GM12878 (cell line): ENCODE results near the gene EPB41L4B. TPM values are rescaled to one million over a fixed set of nuclear protein-coding genes. Genes with fewer than 3 reads are reported as not detected.

Experiments
- ATAC-seq: fragments of 200-7000 bp; cut with Tn5 transposase; 3 replicates; pipeline ENCODE4 v1.9.1; 2020; ENCODE audit warnings: mild to moderate bottlenecking, moderate library complexity
- BruUV-seq: library from RNA; stranded (reverse); fragments of 400-500 nt; replicated peaks from 2 replicates; lab custom pipeline; 2021; lab: Mats Ljungman, UMichigan
- CTCF ChIA-PET: fragments of 300-600 bp; sonication (Branson Sonifier 250); formaldehyde crosslinking; extraction: SDS; loops from one replicate; lab custom pipeline; 2021; ENCODE audit warnings: inconsistent platforms; lab: Yijun Ruan, JAX
- POLR2A ChIA-PET: fragments of 350-600 bp; formaldehyde crosslinking; extraction: SDS; loops from one replicate; lab custom pipeline; 2021; ENCODE audit warnings: inconsistent platforms; lab: Charles Lee
- RAD21 ChIA-PET: fragments of 300-600 bp; sonication (Branson Sonifier 250); formaldehyde crosslinking; loops from one replicate; lab custom pipeline; 2023; ENCODE audit warnings: antibody characterized with exemption; ENCODE audit not compliant: unreplicated experiment; lab: Charles Lee
- SMC1A ChIA-PET: fragments of 300-600 bp; sonication (Branson Sonifier 250); formaldehyde crosslinking; loops from one replicate; lab custom pipeline; 2023; ENCODE audit not compliant: unreplicated experiment, uncharacterized antibody; lab: Charles Lee
- DNase-seq: peaks from one replicate; pipeline ENCODE4 v3.0.0-alpha.2; 2011; ENCODE audit warnings: low read depth, low spot score
- FAIRE-seq: peaks from 3 replicates; lab custom pipeline; 2011; peaks lifted over from hg19 to GRCh38; lab: Jason Lieb, UNC
- H2AFZ ChIP-seq: 2 replicates; pipeline ENCODE4 v1.6.0; 2011; ENCODE audit warnings: low read depth, low read length, control low read depth; ENCODE audit not compliant: control insufficient read depth
- H3K27ac ChIP-seq: 2 replicates; pipeline ENCODE4 v1.5.1; 2011; ENCODE audit warnings: control low read depth; ENCODE audit not compliant: control insufficient read depth, insufficient read depth
- H3K27me3 ChIP-seq, 2 experiments: replicated peaks in 1 of 2; 2 replicates each; pipeline versions ENCODE4 v1.6.0 to v1.6.1; 2011; ENCODE audit warnings: low read length in 1 of 2; ENCODE audit not compliant: control insufficient read depth in 2 of 2, insufficient read depth in 2 of 2
- H3K36me3 ChIP-seq, 2 experiments: 2 replicates each; pipeline ENCODE4 v1.5.1; 2011; ENCODE audit warnings: low read length in 1 of 2; ENCODE audit not compliant: control insufficient read depth in 2 of 2, insufficient read depth in 2 of 2
- H3K4me1 ChIP-seq: 2 replicates; pipeline ENCODE4 v1.6.1; 2011; ENCODE audit warnings: mild to moderate bottlenecking, low read length, moderate library complexity, mixed read lengths; ENCODE audit not compliant: control insufficient read depth, insufficient read depth
- H3K4me2 ChIP-seq: 2 replicates; pipeline ENCODE4 v1.6.0; 2011; ENCODE audit warnings: control low read depth; ENCODE audit not compliant: control insufficient read depth, insufficient read depth
- H3K4me3 ChIP-seq: fragments of 200-600 bp; sonication (generic); 2 replicates; pipeline ENCODE4 v1.5.1; 2016
- H3K79me2 ChIP-seq: 2 replicates; pipeline ENCODE4 v1.6.0; 2011; ENCODE audit warnings: low read length; ENCODE audit not compliant: control insufficient read depth, insufficient read depth
- H3K9ac ChIP-seq: 2 replicates; pipeline ENCODE4 v1.8.0; 2011; ENCODE audit warnings: low read length, control low read depth, mixed read lengths; ENCODE audit not compliant: control insufficient read depth, insufficient read depth
- H3K9me3 ChIP-seq: replicated peaks from 3 replicates; pipeline ENCODE4 v1.5.1; 2011; ENCODE audit warnings: mild to moderate bottlenecking, low read length; ENCODE audit not compliant: control insufficient read depth, insufficient read depth
- H4K20me1 ChIP-seq: 2 replicates; pipeline ENCODE4 v1.6.0; 2011; ENCODE audit not compliant: control insufficient read depth, insufficient read depth
- ASH2L ChIP-seq: fragments of 300-600, 200-600 bp; sonication (generic); IDR thresholded peaks from 2 replicates; pipeline ENCODE4 v1.6.1; 2017; ENCODE audit warnings: low read depth, mild to moderate bottlenecking, borderline replicate concordance
- ATF3 ChIP-seq: IDR thresholded peaks from 2 replicates; pipeline ENCODE4 v1.6.1; 2011; ENCODE audit warnings: low read depth, mild to moderate bottlenecking, low read length, moderate library complexity, borderline replicate concordance; ENCODE audit errors: extremely low read depth
- CREM ChIP-seq: IDR thresholded peaks from 2 replicates; pipeline ENCODE4 v1.6.1; 2014; ENCODE audit warnings: antibody characterized with exemption, low read depth
- EGR1 ChIP-seq, 2 experiments: IDR thresholded peaks; 1 replicate in 1 of 2; 2 replicates in 1 of 2; pipeline ENCODE4 v1.6.1; 2011 to 2012; ENCODE audit warnings: low read depth in 2 of 2, low read length in 2 of 2, borderline replicate concordance in 1 of 2, mild to moderate bottlenecking in 1 of 2, moderate library complexity in 1 of 2
- FOS ChIP-seq: IDR thresholded peaks from 3 replicates; pipeline ENCODE4 v1.6.1; 2011; ENCODE audit warnings: borderline replicate concordance; ENCODE audit not compliant: insufficient read length; ENCODE audit errors: extremely low read depth
- GABPA ChIP-seq: IDR thresholded peaks from 2 replicates; pipeline ENCODE4 v1.6.1; 2014; ENCODE audit warnings: antibody characterized with exemption, low read depth, mild to moderate bottlenecking, inconsistent platforms
- JUNB ChIP-seq: IDR thresholded peaks from 2 replicates; pipeline ENCODE4 v1.6.1; 2016; ENCODE audit warnings: antibody characterized with exemption, mild to moderate bottlenecking
- MYC ChIP-seq: IDR thresholded peaks from 2 replicates; pipeline ENCODE4 v1.6.1; 2011; ENCODE audit warnings: mild to moderate bottlenecking, low read length, moderate library complexity, inconsistent platforms; ENCODE audit not compliant: insufficient read depth, insufficient replicate concordance, insufficient read length, severe bottlenecking
- SMC3 ChIP-seq: IDR thresholded peaks from 2 replicates; pipeline ENCODE4 v1.6.1; 2011; ENCODE audit warnings: low read length, improper control_type of control experiment, borderline replicate concordance
- STAT1 ChIP-seq: fragments of 450-650 bp; conservative IDR thresholded peaks from 2 replicates; pipeline ENCODE4 v1.6.1; 2014; ENCODE audit warnings: antibody characterized with exemption, mild to moderate bottlenecking
- USF2 ChIP-seq: IDR thresholded peaks from 2 replicates; pipeline ENCODE4 v1.6.1; 2011; ENCODE audit warnings: low read depth, low read length, improper control_type of control experiment, borderline replicate concordance
- ZBTB40 ChIP-seq: fragments of 450-650 bp; IDR thresholded peaks from 2 replicates; pipeline ENCODE4 v1.6.1; 2016; ENCODE audit warnings: mild to moderate bottlenecking, moderate library complexity, borderline replicate concordance
- ZNF207 ChIP-seq: fragments of 450-650 bp; IDR thresholded peaks from 2 replicates; pipeline ENCODE4 v1.6.1; 2014; ENCODE audit warnings: antibody characterized with exemption, mild to moderate bottlenecking, borderline replicate concordance
- WGBS: methylation state at CpG from one replicate; pipeline ENCODE4 v1.1.6; 2016; ENCODE audit warnings: low lambda C conversion rate; ENCODE audit not compliant: insufficient replicate concordance, insufficient coverage; ENCODE audit errors: missing lambda C conversion rate; 5-methylcytosine and 5-hydroxymethylcytosine counted together
- in situ Hi-C: fragments of 300-500 bp; cut with MboI; formaldehyde crosslinking; loops from 9 replicates; pipeline ENCODE4 v1.14.3; 2018; ENCODE audit warnings: mixed read lengths
- intact Hi-C: fragments of 100-400 bp; cut with micrococcal nuclease; formaldehyde crosslinking; loops from one replicate; pipeline ENCODE4 v1.14.2; 2022; ENCODE audit not compliant: unreplicated experiment
- polyA plus RNA-seq, 11 experiments: library from polyadenylated mRNA; depleted of rRNA in 4 of 11; unstranded in 6 of 11; stranded (reverse) in 5 of 11; fragments of >200 nt; fragmentation: Nextera tagmentation in 4 of 11; fragmentation: Illumina TruSeq in 1 of 11; extraction: Ambion mirVana in 4 of 11; extraction: Trizol in 1 of 11; gene quantifications; 1 replicate in 1 of 11; 2 replicates in 10 of 11; pipeline versions ENCODE4 v1.2.1 to v1.2.3, GENCODE V29; 2011 to 2016; ENCODE audit warnings: inconsistent platforms in 2 of 11, missing spikeins in 2 of 11, low read depth in 1 of 11
- total RNA-seq, 4 experiments: library from RNA; depleted of rRNA in 3 of 4; stranded (reverse); fragments of >200 nt in 3 of 4; fragmentation: Illumina TruSeq in 1 of 4; extraction: Trizol in 1 of 4; gene quantifications; 2 replicates each; pipeline versions ENCODE4 v1.2.1 to v1.2.3, GENCODE V29; 2013 to 2021

EPB41L4B gene
- total and polyA plus RNA-seq, 10 of the 15 experiments (the other 5 are each of a cell fraction or from before 2014, with no cell fraction given): 0.04 to 0.75 (median 0.13) TPM; not detected in 1

GRCh38 chr9:109263358-109263757 is 57.5 kb downstream of the EPB41L4B start:
- Histone ChIP-seq H3K4me2 (no peak overlapping the region), H3K9me3 (no peaks in the 10 kb centered on the region; the same call in 2 of the 3 replicates), H3K4me3 (no peak overlapping the region), H3K36me3 (no peaks in the 10 kb centered on the region), H3K79me2 (no peaks in the 10 kb centered on the region), H4K20me1 (no peaks in the 10 kb centered on the region), H2AFZ (no peak overlapping the region), H3K27ac (no peak overlapping the region), H3K4me1 (no peaks in the 10 kb centered on the region), H3K9ac (no peak overlapping the region), H3K27me3 (peaks cover 0 to 1% of the 10 kb centered on the region in 2 experiments; a peak in 1 of 4 replicates)
- 65% methylated on average over 3 of the region's 3 CpGs for WGBS
- intact Hi-C loops: no loop called here
- TF ChIP-seq GABPA (no peak), ASH2L (no peak), ZNF207 (no peak), USF2 (no peak), EGR1 (IDR thresholded peaks at IDR 0.05; ENCODE audit: borderline replicate concordance in 1 of 2, low read depth in 2 of 2, low read length in 2 of 2) (no peak), CREM (no peak), JUNB (no peak), ZBTB40 (no peak), ATF3 (no peak), SMC3 (no peak), MYC (no peak), STAT1 (no peak), FOS (no peak)
- no TSS peak for BruUV-seq
- ChIA-PET RAD21 (no interaction called here), SMC1A (no interaction called here), POLR2A (no interaction called here), CTCF (interaction anchor here (0.6 kb wide), 2 partner anchors 21 to 119 kb away, joined by 3 read pairs; no protein-coding TSS in a partner anchor)
- in situ Hi-C loops: no loop called here
- ATAC-seq (no peak), FAIRE-seq (no peak), DNase-seq (no peak)
